Thyroid gland (tissue), 4 donors: ENCODE measurements around the gene GRIA1.

Experiments used
- CTCF ChIP-seq, 6 experiments: fragments of 200-600 bp in 3 of 6; fragments of 450-650 bp in 3 of 6; sonication (generic) in 3 of 6; IDR thresholded peaks; one replicate each; pipeline ENCODE4 v1.5.1; 2016 to 2019; ENCODE audit warnings: antibody characterized with exemption in 6 of 6, mild to moderate bottlenecking in 2 of 6, inconsistent platforms in 1 of 6, moderate library complexity in 1 of 6
- POLR2A ChIP-seq, 2 donors: fragments of 450-650 bp; IDR thresholded peaks; one replicate each; pipeline ENCODE4 v1.6.1; 2017; ENCODE audit warnings: antibody characterized with exemption in 2 of 2, mild to moderate bottlenecking in 2 of 2, moderate library complexity in 1 of 2

- no peak for TF ChIP-seq CTCF (IDR thresholded peaks at IDR 0.05)
- no peak for TF ChIP-seq POLR2A (IDR thresholded peaks at IDR 0.05)
Observed at GRCh38 chr5:153555420-153556114, 65.1 kb downstream of the GRIA1 start.
